ENCODE results near the gene ZNF385D.
"Not testable (repeated sequence)": the region's sequence is repeated elsewhere in the genome, so short reads cannot be mapped to it uniquely, and the experiment has no call there.

Gene ZNF385D

GRCh38 chr3:21446945-21447475, 304.0 kb downstream of the ZNF385D start:
- no peak for DNase-seq (ENCODE audit: low read depth, low spot score)

- no peak for DNase-seq (ENCODE audit: low read depth, low spot score)
Measured at GRCh38 chr3:21446027-21446426, 305.0 kb downstream of the ZNF385D start.

- DNase-seq (ENCODE audit: low read depth, low spot score): no peak
Measured at GRCh38 chr3:21441821-21442220, 309.2 kb downstream of the ZNF385D start.

GRCh38 chr3:21436835-21437234, 314.2 kb downstream of the ZNF385D start:
- no peak for DNase-seq (ENCODE audit: low read depth, low spot score)

- DNase-seq (ENCODE audit: low read depth, low spot score): no peak
Measured at GRCh38 chr3:21435871-21436270, 315.1 kb downstream of the ZNF385D start.

- no peak for DNase-seq (ENCODE audit: low read depth, low spot score)
Measured at GRCh38 chr3:21434310-21434709, 316.7 kb downstream of the ZNF385D start.

- DNase-seq (ENCODE audit: low read depth, low spot score): no peak
Measured at GRCh38 chr3:21433751-21434150, 317.3 kb downstream of the ZNF385D start.

- DNase-seq (ENCODE audit: low read depth, low spot score): no peak
Measured at GRCh38 chr3:21426920-21427319, 324.1 kb downstream of the ZNF385D start.

- no peak for DNase-seq (ENCODE audit: low read depth, low spot score)
Measured at GRCh38 chr3:21425715-21426114, 325.3 kb downstream of the ZNF385D start.

- no peak for DNase-seq (ENCODE audit: low read depth, low spot score)
Measured at GRCh38 chr3:21421096-21421495, 329.9 kb downstream of the ZNF385D start.

GRCh38 chr3:21417991-21418390, 333.0 kb downstream of the ZNF385D start:
- DNase-seq (ENCODE audit: low read depth, low spot score): no peak

GRCh38 chr3:21414506-21414905, 336.5 kb downstream of the ZNF385D start:
- no peak for DNase-seq (ENCODE audit: low read depth, low spot score)

GRCh38 chr3:21411058-21411457, 340.0 kb downstream of the ZNF385D start:
- DNase-seq (ENCODE audit: low read depth, low spot score): no peak

GRCh38 chr3:21409401-21409800, 341.6 kb downstream of the ZNF385D start:
- DNase-seq (ENCODE audit: low read depth, low spot score): no peak

GRCh38 chr3:21407743-21408142, 343.3 kb downstream of the ZNF385D start:
- DNase-seq (ENCODE audit: low read depth, low spot score): no peak

- no peak for DNase-seq (ENCODE audit: low read depth, low spot score)
Measured at GRCh38 chr3:21405671-21406667, 345.0 kb downstream of the ZNF385D start.

- DNase-seq (ENCODE audit: low read depth, low spot score): no peak
Measured at GRCh38 chr3:21398461-21398860, 352.5 kb downstream of the ZNF385D start.

- DNase-seq (ENCODE audit: low read depth, low spot score): no peak
Measured at GRCh38 chr3:21393683-21394311, 357.2 kb downstream of the ZNF385D start.

- no peak for DNase-seq (ENCODE audit: low read depth, low spot score)
Measured at GRCh38 chr3:21392526-21392925, 358.5 kb downstream of the ZNF385D start.

GRCh38 chr3:21390856-21391255, 360.2 kb downstream of the ZNF385D start:
- no peak for DNase-seq (ENCODE audit: low read depth, low spot score)

GRCh38 chr3:21390136-21390535, 360.9 kb downstream of the ZNF385D start:
- DNase-seq (ENCODE audit: low read depth, low spot score): no peak

- DNase-seq (ENCODE audit: low read depth, low spot score): not testable (repeated sequence)
Measured at GRCh38 chr3:21387142-21387826, 363.7 kb downstream of the ZNF385D start.
